NCI-H1048 (cell line): Measurements from ENCODE around the gene ZNF239.
A peak's percentile ranks its signal among the peaks of the same experiment; 100 is the strongest.
"Not testable (repeated sequence)": the region's sequence is repeated elsewhere in the genome, so short reads cannot be mapped to it uniquely, and the experiment has no call there.

Source experiments
- DNase-seq: peaks from one replicate; lab custom pipeline; 2025; lab: John Stamatoyannopoulos, UW

Gene ZNF239

GRCh38 chr10:43574001-43574892 is at the start of gene ZNF239:
TSS of gene ZNF239 (minus strand) at chr10:43574616. CDS start at chr10:43558079, 16,537 bp downstream.
- DNase-seq = no peak

- DNase-seq = no peak
Measured at GRCh38 chr10:43623351-43623750, 48.9 kb upstream of the ZNF239 start.

GRCh38 chr10:43622038-43622437 is 47.6 kb upstream of the ZNF239 start:
- DNase-seq = no peak

- no peak for DNase-seq
Measured at GRCh38 chr10:43619368-43619767, 45.0 kb upstream of the ZNF239 start.

- no peak for DNase-seq
Measured at GRCh38 chr10:43616697-43617370, 42.4 kb upstream of the ZNF239 start.

GRCh38 chr10:43610636-43611035 is 36.2 kb upstream of the ZNF239 start:
- DNase-seq = no peak

- DNase-seq = no peak
Measured at GRCh38 chr10:43607199-43607573, 32.8 kb upstream of the ZNF239 start.

- peak; percentile 23 for DNase-seq
Measured at GRCh38 chr10:43606323-43607198, 32.1 kb upstream of the ZNF239 start, which contains the start of gene ZNF485. TSS of gene ZNF485 (plus strand) at chr10:43606438. CDS start at chr10:43607051, 613 bp downstream.

GRCh38 chr10:43605850-43606322 is 31.5 kb upstream of the ZNF239 start:
- DNase-seq = no peak

- DNase-seq = not testable (repeated sequence)
Measured at GRCh38 chr10:43601576-43601975, 27.2 kb upstream of the ZNF239 start.

- DNase-seq = no peak
Measured at GRCh38 chr10:43599333-43599732, 24.9 kb upstream of the ZNF239 start.

GRCh38 chr10:43598446-43598845 is 24.0 kb upstream of the ZNF239 start:
- no peak for DNase-seq

- DNase-seq = no peak
Measured at GRCh38 chr10:43596546-43596945, 22.1 kb upstream of the ZNF239 start.

- no peak for DNase-seq
Measured at GRCh38 chr10:43595739-43596298, 21.4 kb upstream of the ZNF239 start.

- no peak for DNase-seq
Measured at GRCh38 chr10:43594944-43595589, 20.7 kb upstream of the ZNF239 start.

- DNase-seq = no peak
Measured at GRCh38 chr10:43591303-43591904, 17.0 kb upstream of the ZNF239 start.

- not testable (repeated sequence) for DNase-seq
Measured at GRCh38 chr10:43586730-43587115, 12.3 kb upstream of the ZNF239 start.

GRCh38 chr10:43585981-43586729 is 11.7 kb upstream of the ZNF239 start:
- no peak for DNase-seq

- DNase-seq = no peak
Measured at GRCh38 chr10:43585046-43585445, 10.6 kb upstream of the ZNF239 start.

GRCh38 chr10:43584051-43584450 is 9.6 kb upstream of the ZNF239 start:
- DNase-seq = no peak
